ENCODE data around the gene POLR3GL. TPM values are rescaled to one million over a fixed set of nuclear protein-coding genes. Genes with fewer than 3 reads are reported as not detected.

Gene POLR3GL
- total and polyA plus RNA-seq, 2 experiments from 2014 or later: 3.1 to 9.5 TPM

DNA sequence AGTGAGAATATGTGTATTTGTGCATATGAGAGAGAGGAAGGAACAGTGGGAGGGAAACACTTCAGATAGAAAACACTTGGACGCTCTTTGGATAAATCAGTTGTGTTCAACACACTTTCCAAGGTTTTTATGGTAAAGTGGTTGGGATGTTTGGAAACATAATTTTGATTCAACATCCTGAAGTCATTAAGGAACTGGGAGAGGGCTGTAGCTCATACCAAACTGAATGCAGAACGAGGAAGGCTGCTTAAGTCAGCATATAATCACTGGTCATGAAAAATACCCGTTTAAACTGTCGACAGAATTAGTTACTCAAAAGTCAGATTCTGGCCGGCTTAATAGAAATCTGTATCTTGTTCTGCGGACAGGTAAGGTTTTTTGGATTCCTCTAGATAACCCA is 21.6 kb upstream of the POLR3GL start (continued):
- TF ChIP-seq, protein P1, sequence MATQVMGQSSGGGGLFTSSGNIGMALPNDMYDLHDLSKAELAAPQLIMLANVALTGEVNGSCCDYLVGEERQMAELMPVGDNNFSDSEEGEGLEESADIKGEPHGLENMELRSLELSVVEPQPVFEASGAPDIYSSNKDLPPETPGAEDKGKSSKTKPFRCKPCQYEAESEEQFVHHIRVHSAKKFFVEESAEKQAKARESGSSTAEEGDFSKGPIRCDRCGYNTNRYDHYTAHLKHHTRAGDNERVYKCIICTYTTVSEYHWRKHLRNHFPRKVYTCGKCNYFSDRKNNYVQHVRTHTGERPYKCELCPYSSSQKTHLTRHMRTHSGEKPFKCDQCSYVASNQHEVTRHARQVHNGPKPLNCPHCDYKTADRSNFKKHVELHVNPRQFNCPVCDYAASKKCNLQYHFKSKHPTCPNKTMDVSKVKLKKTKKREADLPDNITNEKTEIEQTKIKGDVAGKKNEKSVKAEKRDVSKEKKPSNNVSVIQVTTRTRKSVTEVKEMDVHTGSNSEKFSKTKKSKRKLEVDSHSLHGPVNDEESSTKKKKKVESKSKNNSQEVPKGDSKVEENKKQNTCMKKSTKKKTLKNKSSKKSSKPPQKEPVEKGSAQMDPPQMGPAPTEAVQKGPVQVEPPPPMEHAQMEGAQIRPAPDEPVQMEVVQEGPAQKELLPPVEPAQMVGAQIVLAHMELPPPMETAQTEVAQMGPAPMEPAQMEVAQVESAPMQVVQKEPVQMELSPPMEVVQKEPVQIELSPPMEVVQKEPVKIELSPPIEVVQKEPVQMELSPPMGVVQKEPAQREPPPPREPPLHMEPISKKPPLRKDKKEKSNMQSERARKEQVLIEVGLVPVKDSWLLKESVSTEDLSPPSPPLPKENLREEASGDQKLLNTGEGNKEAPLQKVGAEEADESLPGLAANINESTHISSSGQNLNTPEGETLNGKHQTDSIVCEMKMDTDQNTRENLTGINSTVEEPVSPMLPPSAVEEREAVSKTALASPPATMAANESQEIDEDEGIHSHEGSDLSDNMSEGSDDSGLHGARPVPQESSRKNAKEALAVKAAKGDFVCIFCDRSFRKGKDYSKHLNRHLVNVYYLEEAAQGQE (IDR thresholded peaks at IDR 0.05; ENCODE audit: unreplicated experiment): no peak
- TF ChIP-seq, protein P2, sequence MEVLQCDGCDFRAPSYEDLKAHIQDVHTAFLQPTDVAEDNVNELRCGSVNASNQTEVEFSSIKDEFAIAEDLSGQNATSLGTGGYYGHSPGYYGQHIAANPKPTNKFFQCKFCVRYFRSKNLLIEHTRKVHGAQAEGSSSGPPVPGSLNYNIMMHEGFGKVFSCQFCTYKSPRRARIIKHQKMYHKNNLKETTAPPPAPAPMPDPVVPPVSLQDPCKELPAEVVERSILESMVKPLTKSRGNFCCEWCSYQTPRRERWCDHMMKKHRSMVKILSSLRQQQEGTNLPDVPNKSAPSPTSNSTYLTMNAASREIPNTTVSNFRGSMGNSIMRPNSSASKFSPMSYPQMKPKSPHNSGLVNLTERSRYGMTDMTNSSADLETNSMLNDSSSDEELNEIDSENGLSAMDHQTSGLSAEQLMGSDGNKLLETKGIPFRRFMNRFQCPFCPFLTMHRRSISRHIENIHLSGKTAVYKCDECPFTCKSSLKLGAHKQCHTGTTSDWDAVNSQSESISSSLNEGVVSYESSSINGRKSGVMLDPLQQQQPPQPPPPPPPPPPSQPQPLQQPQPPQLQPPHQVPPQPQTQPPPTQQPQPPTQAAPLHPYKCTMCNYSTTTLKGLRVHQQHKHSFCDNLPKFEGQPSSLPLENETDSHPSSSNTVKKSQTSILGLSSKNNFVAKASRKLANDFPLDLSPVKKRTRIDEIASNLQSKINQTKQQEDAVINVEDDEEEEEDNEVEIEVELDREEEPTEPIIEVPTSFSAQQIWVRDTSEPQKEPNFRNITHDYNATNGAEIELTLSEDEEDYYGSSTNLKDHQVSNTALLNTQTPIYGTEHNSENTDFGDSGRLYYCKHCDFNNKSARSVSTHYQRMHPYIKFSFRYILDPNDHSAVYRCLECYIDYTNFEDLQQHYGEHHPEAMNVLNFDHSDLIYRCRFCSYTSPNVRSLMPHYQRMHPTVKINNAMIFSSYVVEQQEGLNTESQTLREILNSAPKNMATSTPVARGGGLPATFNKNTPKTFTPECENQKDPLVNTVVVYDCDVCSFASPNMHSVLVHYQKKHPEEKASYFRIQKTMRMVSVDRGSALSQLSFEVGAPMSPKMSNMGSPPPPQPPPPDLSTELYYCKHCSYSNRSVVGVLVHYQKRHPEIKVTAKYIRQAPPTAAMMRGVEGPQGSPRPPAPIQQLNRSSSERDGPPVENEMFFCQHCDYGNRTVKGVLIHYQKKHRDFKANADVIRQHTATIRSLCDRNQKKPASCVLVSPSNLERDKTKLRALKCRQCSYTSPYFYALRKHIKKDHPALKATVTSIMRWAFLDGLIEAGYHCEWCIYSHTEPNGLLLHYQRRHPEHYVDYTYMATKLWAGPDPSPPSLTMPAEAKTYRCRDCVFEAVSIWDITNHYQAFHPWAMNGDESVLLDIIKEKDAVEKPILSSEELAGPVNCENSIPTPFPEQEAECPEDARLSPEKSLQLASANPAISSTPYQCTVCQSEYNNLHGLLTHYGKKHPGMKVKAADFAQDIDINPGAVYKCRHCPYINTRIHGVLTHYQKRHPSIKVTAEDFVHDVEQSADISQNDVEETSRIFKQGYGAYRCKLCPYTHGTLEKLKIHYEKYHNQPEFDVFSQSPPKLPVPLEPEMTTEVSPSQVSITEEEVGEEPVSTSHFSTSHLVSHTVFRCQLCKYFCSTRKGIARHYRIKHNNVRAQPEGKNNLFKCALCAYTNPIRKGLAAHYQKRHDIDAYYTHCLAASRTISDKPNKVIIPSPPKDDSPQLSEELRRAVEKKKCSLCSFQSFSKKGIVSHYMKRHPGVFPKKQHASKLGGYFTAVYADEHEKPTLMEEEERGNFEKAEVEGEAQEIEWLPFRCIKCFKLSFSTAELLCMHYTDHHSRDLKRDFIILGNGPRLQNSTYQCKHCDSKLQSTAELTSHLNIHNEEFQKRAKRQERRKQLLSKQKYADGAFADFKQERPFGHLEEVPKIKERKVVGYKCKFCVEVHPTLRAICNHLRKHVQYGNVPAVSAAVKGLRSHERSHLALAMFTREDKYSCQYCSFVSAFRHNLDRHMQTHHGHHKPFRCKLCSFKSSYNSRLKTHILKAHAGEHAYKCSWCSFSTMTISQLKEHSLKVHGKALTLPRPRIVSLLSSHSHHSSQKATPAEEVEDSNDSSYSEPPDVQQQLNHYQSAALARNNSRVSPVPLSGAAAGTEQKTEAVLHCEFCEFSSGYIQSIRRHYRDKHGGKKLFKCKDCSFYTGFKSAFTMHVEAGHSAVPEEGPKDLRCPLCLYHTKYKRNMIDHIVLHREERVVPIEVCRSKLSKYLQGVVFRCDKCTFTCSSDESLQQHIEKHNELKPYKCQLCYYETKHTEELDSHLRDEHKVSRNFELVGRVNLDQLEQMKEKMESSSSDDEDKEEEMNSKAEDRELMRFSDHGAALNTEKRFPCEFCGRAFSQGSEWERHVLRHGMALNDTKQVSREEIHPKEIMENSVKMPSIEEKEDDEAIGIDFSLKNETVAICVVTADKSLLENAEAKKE (CRISPR knock-in tag; IDR thresholded peaks at IDR 0.05): no peak
- no peak for TF ChIP-seq POLR2AphosphoS5 (IDR thresholded peaks at IDR 0.05; ENCODE audit: low read depth)

DNA sequence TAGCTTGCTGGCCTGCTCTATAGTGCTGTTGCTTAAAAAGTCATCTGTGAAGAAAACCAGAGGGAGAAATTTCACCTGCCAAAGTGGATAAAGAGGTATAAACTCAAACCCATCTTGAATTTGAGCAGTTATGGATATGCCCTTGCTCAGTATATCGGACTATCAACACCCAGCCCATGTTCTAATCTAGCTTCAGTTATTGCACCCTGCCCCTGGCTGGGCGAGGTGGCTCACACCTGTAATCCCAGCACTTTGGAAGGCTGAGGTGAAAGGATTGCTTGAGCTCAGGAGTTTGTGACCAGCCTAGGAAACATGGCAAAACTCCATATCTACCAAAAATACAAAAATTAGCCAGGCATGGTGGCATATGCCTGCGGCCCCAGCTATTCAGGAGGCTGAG is 20.0 kb upstream of the POLR3GL start:
- no peak overlapping the region for H3K27ac Mint-ChIP-seq
- H3K36me3 Mint-ChIP-seq (ENCODE audit: low read depth): no peaks in the 10 kb centered on the region
- H3K4me1 Mint-ChIP-seq: peaks cover 18% of the 10 kb centered on the region
- H3K4me3 ChIP-seq: no peak overlapping the region
- no peaks in the 10 kb centered on the region for H3K27me3 ChIP-seq (ENCODE audit: insufficient read depth)
- H3K79me2 ChIP-seq (replicated peaks; ENCODE audit: insufficient read depth): no peaks in the 10 kb centered on the region
- peaks cover 12% of the 10 kb centered on the region for H3K4me1 ChIP-seq (ENCODE audit: insufficient read depth)
- no peak overlapping the region for H3K4me2 ChIP-seq
- no peaks in the 10 kb centered on the region for H3K9me2 ChIP-seq (ENCODE audit: insufficient read depth)
- ATAC-seq: no peak
- H3K36me3 ChIP-seq (ENCODE audit: insufficient read depth): no peaks in the 10 kb centered on the region
- H3K27ac ChIP-seq (ENCODE audit: low read depth): no peak overlapping the region
- peaks cover 3% of the 10 kb centered on the region for H3K27me3 Mint-ChIP-seq (ENCODE audit: insufficient read depth, low read depth, poor library complexity)
- H3F3A ChIP-seq (replicated peaks; ENCODE audit: low read depth): no peaks in the 10 kb centered on the region
- DNase-seq (ENCODE audit: low spot score): no peak
- no peaks in the 10 kb centered on the region for H3K9me3 Mint-ChIP-seq
- no peaks in the 10 kb centered on the region for H4K20me1 ChIP-seq (replicated peaks; ENCODE audit: insufficient read depth)
- no peak overlapping the region for H2AFZ ChIP-seq
- H3K4me3 Mint-ChIP-seq: no peak overlapping the region
- TF ChIP-seq, protein P3, sequence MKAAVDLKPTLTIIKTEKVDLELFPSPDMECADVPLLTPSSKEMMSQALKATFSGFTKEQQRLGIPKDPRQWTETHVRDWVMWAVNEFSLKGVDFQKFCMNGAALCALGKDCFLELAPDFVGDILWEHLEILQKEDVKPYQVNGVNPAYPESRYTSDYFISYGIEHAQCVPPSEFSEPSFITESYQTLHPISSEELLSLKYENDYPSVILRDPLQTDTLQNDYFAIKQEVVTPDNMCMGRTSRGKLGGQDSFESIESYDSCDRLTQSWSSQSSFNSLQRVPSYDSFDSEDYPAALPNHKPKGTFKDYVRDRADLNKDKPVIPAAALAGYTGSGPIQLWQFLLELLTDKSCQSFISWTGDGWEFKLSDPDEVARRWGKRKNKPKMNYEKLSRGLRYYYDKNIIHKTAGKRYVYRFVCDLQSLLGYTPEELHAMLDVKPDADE (IDR thresholded peaks at IDR 0.05): no peak
- TF ChIP-seq ZNF331 (CRISPR knock-in tag; IDR thresholded peaks at IDR 0.05; ENCODE audit: low read depth): no peak
- TF ChIP-seq, protein P2 (CRISPR knock-in tag; IDR thresholded peaks at IDR 0.05): no peak
